ENCODE data around the gene PRXL2A. TPM values are rescaled to one million over a fixed set of nuclear protein-coding genes. Genes with fewer than 3 reads are reported as not detected.

PRXL2A gene
- polyA plus RNA-seq, 1 of the 3 experiments (the other 2 are of a cell fraction) = 15.6 TPM

DNA sequence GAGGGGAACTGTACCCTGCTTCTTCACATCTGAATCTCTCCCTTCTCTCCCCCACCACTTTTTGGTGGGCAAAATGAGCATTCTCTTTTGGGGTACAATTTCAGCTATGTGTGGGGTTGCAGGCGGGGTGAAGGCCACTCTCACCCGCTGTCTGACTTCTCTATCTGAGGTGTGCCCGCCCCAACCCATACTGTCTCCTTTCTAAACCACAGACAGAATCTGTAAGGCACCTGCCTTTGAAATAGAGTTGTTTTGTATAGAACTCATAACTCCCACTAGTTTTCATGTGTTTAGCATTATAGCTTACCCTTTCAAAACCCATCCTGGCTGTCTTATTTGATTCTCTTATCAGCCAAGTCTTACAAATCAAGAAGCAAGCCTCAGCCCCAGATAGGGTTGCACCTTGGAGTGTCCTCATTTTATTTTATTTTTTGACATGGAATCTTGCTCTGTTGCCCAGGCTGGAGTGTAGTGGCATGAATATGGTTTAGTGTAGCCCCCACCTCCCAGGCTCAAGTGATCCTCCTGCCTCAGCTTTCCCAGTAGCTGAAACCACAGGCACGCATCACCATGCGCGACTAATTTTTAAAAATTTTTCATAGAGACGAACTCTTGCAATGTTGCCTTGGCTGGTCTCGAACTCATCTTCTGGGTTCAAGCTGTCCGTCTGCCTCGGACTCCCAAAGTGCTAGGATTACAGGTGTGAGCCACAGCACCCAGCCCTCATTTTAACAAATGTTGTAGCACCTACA lies 57.7 kb downstream of the PRXL2A start:
- Histone ChIP-seq H3K9me2 (no peaks in the 10 kb centered on the region), H3K79me2 (ENCODE audit: insufficient read depth) (peaks cover 100% of the 10 kb centered on the region), H3K27ac (ENCODE audit: low read depth in 2 of 2, low read length in 1 of 2) (no peak overlapping the region), H3F3A (replicated peaks; ENCODE audit: insufficient read depth) (peaks cover 5% of the 10 kb centered on the region), H3K27me3 (ENCODE audit: insufficient read depth) (no peaks in the 10 kb centered on the region), H3K4me1 (ENCODE audit: control insufficient read depth in 1 of 2, insufficient read depth in 2 of 2, low read depth in 1 of 2, low read length in 1 of 2) (peaks cover 55 to 58% of the 10 kb centered on the region in 2 experiments), H3K9me3 (no peaks in the 10 kb centered on the region), H3K4me3 (ENCODE audit: low read depth in 2 of 2, low read length in 1 of 2) (no peak overlapping the region), H3K36me3 (replicated peaks in 1 of 2; ENCODE audit: control insufficient read depth in 1 of 2, insufficient read depth in 2 of 2, low read length in 1 of 2) (peaks cover 2 to 11% of the 10 kb centered on the region in 2 experiments), H2AFZ (ENCODE audit: low read depth) (no peak overlapping the region), H3K9ac (no peak overlapping the region), H3K4me2 (no peak overlapping the region), H4K20me1 (ENCODE audit: insufficient read depth) (peaks cover 81% of the 10 kb centered on the region)
- CTCF ChIA-PET = interaction anchor here (4.7 to 35.3 kb wide), 2 partner anchors 21 to 40 kb away, joined by 38 to 602 read pairs; no protein-coding TSS in a partner anchor
- WGBS (ENCODE audit: low lambda C conversion rate) = 96% methylated on average over 10 of the region's 10 CpGs
- DNase-seq = no peak
- POLR2A ChIA-PET = no interaction called here
- TF ChIP-seq TEAD4 (IDR thresholded peaks at IDR 0.05; ENCODE audit: borderline replicate concordance, insufficient read depth) (no peak), RXRA (IDR thresholded peaks at IDR 0.05; ENCODE audit: borderline replicate concordance, low read depth) (no peak), RAD21 (IDR thresholded peaks at IDR 0.05; ENCODE audit: low read length) (no peak), GABPA (IDR thresholded peaks at IDR 0.05; ENCODE audit: low read depth) (no peak), NRF1 (IDR thresholded peaks at IDR 0.05; ENCODE audit: low read depth, low read length) (no peak), FOSL2 (IDR thresholded peaks at IDR 0.05; ENCODE audit: borderline replicate concordance, low read depth) (no peak), YY1 (IDR thresholded peaks at IDR 0.05; ENCODE audit: low read depth) (no peak), NFIC (IDR thresholded peaks at IDR 0.05; ENCODE audit: borderline replicate concordance) (no peak), TCF12 (IDR thresholded peaks at IDR 0.05) (no peak), FOXJ3 (CRISPR knock-in tag; IDR thresholded peaks at IDR 0.05) (no peak), RCOR1 (IDR thresholded peaks at IDR 0.05; ENCODE audit: low read length) (no peak), JUND (IDR thresholded peaks at IDR 0.05) (no peak), SIN3A (IDR thresholded peaks at IDR 0.05; ENCODE audit: borderline replicate concordance, low read depth, low read length) (no peak), MEF2A (IDR thresholded peaks at IDR 0.05; ENCODE audit: borderline replicate concordance, low read depth) (no peak), EZH2phosphoT487 (IDR thresholded peaks at IDR 0.05; ENCODE audit: borderline replicate concordance, low read depth) (no peak), GATA2 (CRISPR knock-in tag; IDR thresholded peaks at IDR 0.05) (no peak)
- TF ChIP-seq, protein P1, sequence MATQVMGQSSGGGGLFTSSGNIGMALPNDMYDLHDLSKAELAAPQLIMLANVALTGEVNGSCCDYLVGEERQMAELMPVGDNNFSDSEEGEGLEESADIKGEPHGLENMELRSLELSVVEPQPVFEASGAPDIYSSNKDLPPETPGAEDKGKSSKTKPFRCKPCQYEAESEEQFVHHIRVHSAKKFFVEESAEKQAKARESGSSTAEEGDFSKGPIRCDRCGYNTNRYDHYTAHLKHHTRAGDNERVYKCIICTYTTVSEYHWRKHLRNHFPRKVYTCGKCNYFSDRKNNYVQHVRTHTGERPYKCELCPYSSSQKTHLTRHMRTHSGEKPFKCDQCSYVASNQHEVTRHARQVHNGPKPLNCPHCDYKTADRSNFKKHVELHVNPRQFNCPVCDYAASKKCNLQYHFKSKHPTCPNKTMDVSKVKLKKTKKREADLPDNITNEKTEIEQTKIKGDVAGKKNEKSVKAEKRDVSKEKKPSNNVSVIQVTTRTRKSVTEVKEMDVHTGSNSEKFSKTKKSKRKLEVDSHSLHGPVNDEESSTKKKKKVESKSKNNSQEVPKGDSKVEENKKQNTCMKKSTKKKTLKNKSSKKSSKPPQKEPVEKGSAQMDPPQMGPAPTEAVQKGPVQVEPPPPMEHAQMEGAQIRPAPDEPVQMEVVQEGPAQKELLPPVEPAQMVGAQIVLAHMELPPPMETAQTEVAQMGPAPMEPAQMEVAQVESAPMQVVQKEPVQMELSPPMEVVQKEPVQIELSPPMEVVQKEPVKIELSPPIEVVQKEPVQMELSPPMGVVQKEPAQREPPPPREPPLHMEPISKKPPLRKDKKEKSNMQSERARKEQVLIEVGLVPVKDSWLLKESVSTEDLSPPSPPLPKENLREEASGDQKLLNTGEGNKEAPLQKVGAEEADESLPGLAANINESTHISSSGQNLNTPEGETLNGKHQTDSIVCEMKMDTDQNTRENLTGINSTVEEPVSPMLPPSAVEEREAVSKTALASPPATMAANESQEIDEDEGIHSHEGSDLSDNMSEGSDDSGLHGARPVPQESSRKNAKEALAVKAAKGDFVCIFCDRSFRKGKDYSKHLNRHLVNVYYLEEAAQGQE (IDR thresholded peaks at IDR 0.05; ENCODE audit: low read depth, low read length) = no peak
- TF ChIP-seq, protein P2, sequence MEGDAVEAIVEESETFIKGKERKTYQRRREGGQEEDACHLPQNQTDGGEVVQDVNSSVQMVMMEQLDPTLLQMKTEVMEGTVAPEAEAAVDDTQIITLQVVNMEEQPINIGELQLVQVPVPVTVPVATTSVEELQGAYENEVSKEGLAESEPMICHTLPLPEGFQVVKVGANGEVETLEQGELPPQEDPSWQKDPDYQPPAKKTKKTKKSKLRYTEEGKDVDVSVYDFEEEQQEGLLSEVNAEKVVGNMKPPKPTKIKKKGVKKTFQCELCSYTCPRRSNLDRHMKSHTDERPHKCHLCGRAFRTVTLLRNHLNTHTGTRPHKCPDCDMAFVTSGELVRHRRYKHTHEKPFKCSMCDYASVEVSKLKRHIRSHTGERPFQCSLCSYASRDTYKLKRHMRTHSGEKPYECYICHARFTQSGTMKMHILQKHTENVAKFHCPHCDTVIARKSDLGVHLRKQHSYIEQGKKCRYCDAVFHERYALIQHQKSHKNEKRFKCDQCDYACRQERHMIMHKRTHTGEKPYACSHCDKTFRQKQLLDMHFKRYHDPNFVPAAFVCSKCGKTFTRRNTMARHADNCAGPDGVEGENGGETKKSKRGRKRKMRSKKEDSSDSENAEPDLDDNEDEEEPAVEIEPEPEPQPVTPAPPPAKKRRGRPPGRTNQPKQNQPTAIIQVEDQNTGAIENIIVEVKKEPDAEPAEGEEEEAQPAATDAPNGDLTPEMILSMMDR (IDR thresholded peaks at IDR 0.05) = no peak
- TF ChIP-seq, protein P3, sequence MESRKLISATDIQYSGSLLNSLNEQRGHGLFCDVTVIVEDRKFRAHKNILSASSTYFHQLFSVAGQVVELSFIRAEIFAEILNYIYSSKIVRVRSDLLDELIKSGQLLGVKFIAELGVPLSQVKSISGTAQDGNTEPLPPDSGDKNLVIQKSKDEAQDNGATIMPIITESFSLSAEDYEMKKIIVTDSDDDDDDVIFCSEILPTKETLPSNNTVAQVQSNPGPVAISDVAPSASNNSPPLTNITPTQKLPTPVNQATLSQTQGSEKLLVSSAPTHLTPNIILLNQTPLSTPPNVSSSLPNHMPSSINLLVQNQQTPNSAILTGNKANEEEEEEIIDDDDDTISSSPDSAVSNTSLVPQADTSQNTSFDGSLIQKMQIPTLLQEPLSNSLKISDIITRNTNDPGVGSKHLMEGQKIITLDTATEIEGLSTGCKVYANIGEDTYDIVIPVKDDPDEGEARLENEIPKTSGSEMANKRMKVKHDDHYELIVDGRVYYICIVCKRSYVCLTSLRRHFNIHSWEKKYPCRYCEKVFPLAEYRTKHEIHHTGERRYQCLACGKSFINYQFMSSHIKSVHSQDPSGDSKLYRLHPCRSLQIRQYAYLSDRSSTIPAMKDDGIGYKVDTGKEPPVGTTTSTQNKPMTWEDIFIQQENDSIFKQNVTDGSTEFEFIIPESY (IDR thresholded peaks at IDR 0.05; ENCODE audit: borderline replicate concordance, low read depth) = no peak
- TF ChIP-seq, protein P4, sequence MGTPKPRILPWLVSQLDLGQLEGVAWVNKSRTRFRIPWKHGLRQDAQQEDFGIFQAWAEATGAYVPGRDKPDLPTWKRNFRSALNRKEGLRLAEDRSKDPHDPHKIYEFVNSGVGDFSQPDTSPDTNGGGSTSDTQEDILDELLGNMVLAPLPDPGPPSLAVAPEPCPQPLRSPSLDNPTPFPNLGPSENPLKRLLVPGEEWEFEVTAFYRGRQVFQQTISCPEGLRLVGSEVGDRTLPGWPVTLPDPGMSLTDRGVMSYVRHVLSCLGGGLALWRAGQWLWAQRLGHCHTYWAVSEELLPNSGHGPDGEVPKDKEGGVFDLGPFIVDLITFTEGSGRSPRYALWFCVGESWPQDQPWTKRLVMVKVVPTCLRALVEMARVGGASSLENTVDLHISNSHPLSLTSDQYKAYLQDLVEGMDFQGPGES (IDR thresholded peaks at IDR 0.05; ENCODE audit: low read depth, low read length) = no peak

Data from SK-N-SH (cell line).